ENCODE data around the gene OTUB2.

GRCh38 chr14:94059998-94060397, 33.9 kb downstream of the OTUB2 start:
- TF ChIP-seq CTCF (conservative IDR thresholded peaks at IDR 0.05; ENCODE audit: low read depth, low read length), result no peak
- no peak for TF ChIP-seq EZH2 (IDR thresholded peaks at IDR 0.05; ENCODE audit: low read length, unreplicated experiment)

All from PC-3 (cell line).